Mucosa of stomach (tissue), 1 donor: ENCODE results near the gene ILKAP.

Experiments used
- H3K27me3 ChIP-seq: one replicate; pipeline ENCODE4 v1.7.0; 2013; ENCODE audit warnings: mild to moderate bottlenecking, low read length; ENCODE audit not compliant: control insufficient read depth, insufficient read depth
- H3K36me3 ChIP-seq: one replicate; pipeline ENCODE4 v1.7.0; 2013; ENCODE audit warnings: low read length; ENCODE audit not compliant: control insufficient read depth, insufficient read depth
- H3K4me1 ChIP-seq: one replicate; pipeline ENCODE4 v1.7.0; 2013; ENCODE audit warnings: mild to moderate bottlenecking, low read length; ENCODE audit not compliant: control insufficient read depth, insufficient read depth
- H3K4me3 ChIP-seq: one replicate; pipeline ENCODE4 v1.7.0; 2013; ENCODE audit warnings: low read length
- H3K9ac ChIP-seq: one replicate; pipeline ENCODE4 v1.7.0; 2013; ENCODE audit warnings: mild to moderate bottlenecking, low read length, moderate library complexity
- H3K9me3 ChIP-seq: one replicate; pipeline ENCODE4 v1.7.0; 2013; ENCODE audit warnings: mild to moderate bottlenecking, low read length, moderate library complexity; ENCODE audit not compliant: control insufficient read depth
- donor health status: Pancreatic carcinoma.

ILKAP gene

DNA sequence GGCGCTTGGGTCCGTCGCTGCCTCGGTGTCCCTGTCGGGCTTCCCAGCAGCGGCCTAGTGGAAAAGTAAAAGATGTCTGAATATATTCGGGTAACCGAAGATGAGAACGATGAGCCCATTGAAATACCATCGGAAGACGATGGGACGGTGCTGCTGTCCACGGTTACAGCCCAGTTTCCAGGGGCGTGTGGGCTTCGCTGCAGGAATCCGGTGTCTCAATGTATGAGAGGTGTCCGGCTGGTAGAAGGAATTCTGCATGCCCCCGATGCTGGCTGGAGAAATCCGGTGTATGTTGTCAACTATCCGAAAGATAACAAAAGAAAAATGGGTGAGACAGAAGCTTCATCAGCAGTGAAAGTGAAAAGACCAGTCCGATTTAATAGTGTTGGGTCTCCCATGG lies 28.3 kb upstream of the ILKAP start:
- H3K36me3 ChIP-seq: no peaks in the 10 kb centered on the region
- H3K9me3 ChIP-seq: no peaks in the 10 kb centered on the region
- H3K9ac ChIP-seq: no peak overlapping the region

DNA sequence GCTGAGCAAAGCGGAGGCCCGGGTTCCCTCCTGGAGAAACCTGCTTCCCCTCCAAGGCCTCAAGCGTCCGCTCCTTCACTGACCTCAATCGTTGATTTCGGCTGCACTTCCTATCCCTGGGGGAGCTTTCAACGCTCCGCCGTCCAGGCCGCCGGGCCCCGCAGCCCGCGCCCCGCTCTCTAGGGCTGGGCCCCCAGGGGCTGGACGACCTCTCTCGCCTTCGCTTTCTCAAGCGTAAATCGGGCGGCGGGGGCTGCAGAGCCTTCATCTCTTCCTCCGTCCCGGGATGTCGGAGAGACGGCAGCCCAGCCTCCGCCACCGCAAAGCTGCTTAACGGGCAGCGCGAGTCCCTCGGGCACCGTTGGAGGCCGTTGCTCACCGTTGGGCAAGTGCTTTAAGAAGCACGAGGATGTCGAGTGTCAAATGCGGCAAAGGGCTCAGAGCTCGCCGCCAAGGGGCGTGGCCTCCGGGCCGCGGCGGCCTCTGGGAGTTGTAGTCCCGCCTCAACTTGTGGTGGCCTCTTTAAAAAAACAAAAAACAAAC lies 27.8 kb upstream of the ILKAP start:
- Histone ChIP-seq H3K4me3 (no peak overlapping the region), H3K27me3 (peaks cover 22% of the 10 kb centered on the region), H3K9me3 (no peaks in the 10 kb centered on the region), H3K36me3 (no peaks in the 10 kb centered on the region), H3K4me1 (peaks cover 9% of the 10 kb centered on the region), H3K9ac (no peak overlapping the region)

More for the DNA sequence above, 28.3 kb upstream of the ILKAP start:
- Histone ChIP-seq H3K4me1 (peaks cover 9% of the 10 kb centered on the region), H3K27me3 (peaks cover 22% of the 10 kb centered on the region), H3K4me3 (no peak overlapping the region)

DNA sequence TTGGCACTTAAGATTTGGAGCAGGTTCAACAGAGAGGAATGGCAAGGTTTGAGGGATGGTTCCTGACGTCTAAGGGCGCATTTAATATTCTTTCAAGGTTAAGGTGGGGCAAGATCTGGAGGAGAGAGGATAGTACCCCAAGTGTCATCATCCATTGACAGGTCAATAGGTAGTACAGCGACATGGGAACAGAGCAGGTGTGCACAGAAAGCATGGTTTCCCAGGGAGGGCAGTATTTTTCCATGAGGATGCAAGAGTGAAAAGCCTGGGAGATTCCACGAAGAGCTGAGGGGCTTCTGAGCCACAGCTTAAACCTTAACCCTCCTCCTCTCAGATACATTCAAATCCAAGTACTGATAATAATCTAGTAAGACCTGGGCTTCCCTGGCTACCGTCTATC lies 27.2 kb upstream of the ILKAP start:
- no peak overlapping the region for H3K9ac ChIP-seq

DNA sequence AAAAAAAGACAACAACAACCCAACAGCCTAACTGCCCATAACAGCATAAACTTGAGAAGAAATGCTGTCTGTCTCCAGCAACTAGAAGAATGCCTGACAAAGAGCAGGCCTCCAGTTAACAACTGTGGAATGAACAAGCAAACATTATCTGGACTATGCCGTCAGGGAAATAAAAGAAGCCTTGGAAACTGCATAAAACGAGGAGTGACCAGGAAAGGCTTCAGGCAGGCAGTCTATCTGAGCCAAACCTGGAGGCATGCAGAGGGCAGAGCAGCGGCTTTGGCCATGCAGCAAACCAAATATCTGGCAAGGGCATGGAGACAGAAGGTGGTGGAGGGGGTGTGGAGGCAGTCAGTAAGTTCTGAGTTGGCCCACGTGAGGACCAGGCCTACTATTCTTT lies 25.2 kb upstream of the ILKAP start:
- peaks cover 9% of the 10 kb centered on the region for H3K4me1 ChIP-seq
- no peak overlapping the region for H3K9ac ChIP-seq
- peaks cover 19% of the 10 kb centered on the region for H3K27me3 ChIP-seq
- no peaks in the 10 kb centered on the region for H3K36me3 ChIP-seq
- H3K4me3 ChIP-seq: no peak overlapping the region
- H3K9me3 ChIP-seq: no peaks in the 10 kb centered on the region

More for the DNA sequence above, 27.2 kb upstream of the ILKAP start:
- H3K36me3 ChIP-seq: no peaks in the 10 kb centered on the region
- no peak overlapping the region for H3K4me3 ChIP-seq
- H3K27me3 ChIP-seq: peaks cover 22% of the 10 kb centered on the region
- H3K9me3 ChIP-seq: no peaks in the 10 kb centered on the region
- H3K4me1 ChIP-seq: peaks cover 9% of the 10 kb centered on the region

DNA sequence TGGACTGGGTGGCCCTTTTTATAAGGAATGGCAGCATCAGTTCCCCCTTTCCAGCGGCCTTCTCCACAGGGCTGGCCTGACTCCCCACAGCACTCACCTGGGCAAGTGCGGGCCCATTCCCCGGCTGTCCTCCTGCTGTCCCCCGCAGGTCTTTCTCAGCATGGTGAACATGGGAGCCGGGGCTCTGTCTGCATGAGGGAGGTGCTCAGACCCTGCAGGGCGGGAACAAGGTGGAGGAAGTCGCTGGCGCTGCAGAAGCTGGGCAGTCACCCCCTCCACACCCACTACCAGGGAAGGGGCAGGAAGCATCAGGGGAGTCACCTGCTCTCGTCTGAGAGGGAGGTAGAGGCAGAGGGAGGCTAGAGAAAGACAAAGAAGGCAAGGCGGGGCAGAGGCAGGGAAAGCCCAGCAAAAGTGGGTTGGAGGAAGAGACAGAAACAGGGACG lies 24.1 kb upstream of the ILKAP start:
- Histone ChIP-seq H3K9ac (no peak overlapping the region), H3K36me3 (no peaks in the 10 kb centered on the region), H3K27me3 (peaks cover 19% of the 10 kb centered on the region), H3K4me3 (no peak overlapping the region), H3K4me1 (peaks cover 9% of the 10 kb centered on the region), H3K9me3 (no peaks in the 10 kb centered on the region)

DNA sequence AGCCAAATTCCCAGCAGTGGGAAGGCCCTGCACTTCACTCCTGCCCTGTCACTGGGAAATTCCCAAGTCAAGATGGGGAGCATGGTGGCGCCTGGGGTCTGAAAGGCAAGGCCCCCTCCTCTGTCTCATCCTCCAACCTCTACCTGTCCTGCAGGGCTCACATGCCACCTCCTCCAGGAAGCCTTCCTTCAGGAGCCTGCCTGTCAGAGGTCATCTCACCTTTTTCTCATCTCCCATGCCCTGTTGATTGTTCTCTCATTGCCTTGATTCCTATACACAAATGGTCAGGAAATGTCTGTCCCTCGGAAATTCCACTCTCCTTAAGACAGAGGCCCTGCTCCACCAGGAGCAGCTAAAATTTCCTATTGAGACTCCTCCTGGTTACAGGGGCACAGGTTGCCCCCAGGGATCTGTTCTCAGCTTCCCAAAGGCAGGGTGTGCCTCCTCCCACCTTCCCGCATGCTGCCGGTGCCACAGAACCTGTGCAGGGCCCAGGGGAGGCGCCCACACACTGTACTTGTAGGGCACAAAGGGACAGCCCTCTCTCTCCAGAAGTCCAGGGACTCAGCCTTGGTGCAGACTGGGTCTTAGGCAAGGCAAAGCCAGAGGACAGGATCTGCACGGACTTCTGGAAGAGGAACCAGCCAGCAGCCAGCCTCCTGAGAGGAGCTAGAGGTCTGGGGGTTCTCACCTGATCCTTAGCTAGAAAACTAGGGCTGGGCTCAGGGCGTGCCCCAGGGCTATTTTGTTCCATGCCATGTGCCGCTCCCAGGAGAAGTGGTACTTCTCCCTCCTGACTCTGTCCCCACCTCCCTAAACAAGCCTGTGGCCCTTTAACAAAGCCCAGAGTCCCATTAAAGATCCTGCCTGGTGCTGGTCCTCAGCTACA lies 23.4 kb upstream of the ILKAP start:
- H3K36me3 ChIP-seq: no peaks in the 10 kb centered on the region
- no peak overlapping the region for H3K4me3 ChIP-seq
- peaks cover 14% of the 10 kb centered on the region for H3K27me3 ChIP-seq
- H3K4me1 ChIP-seq: peaks cover 9% of the 10 kb centered on the region
- no peak overlapping the region for H3K9ac ChIP-seq
- H3K9me3 ChIP-seq: no peaks in the 10 kb centered on the region

DNA sequence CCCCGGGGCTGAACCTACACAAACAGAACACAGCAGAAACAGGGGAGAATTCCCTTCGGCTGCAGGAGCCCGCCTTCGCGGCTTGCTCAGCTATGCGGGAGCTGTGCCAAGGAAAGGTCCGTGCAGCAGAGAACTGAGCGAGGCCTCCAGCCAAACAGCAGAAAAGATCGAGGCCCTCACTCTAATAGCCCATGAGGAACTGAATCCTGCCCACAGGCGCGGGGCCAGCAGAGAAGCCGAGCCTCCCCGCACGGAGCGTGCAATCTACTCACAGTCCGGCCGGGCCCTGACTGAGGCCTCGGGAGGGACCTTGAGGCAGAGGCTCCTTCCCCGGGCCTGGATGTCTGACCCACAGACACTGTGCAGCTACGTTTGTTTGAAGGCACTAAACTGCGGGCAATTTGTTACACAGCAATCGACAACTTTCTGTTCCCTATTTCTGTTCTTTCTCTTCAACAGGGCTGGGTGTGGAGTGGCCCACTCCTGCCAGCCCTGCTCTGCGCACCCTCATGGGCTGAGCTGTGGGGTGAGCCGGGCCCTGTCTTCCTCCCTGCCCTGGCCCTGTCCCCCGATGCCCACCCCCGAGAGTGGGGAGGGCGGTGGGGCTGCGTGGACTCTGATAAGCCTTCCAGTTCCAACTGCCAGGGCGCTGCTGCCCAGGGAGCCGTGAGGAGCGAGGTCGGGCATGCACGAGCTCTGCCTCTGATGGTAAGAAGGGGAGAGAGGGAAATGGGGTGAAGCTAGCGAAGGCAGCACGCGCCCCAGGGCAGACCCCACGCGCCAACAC lies 22.6 kb upstream of the ILKAP start:
- H3K9ac ChIP-seq: no peak overlapping the region
- H3K9me3 ChIP-seq: no peaks in the 10 kb centered on the region
- H3K4me1 ChIP-seq: peaks cover 9% of the 10 kb centered on the region
- no peaks in the 10 kb centered on the region for H3K36me3 ChIP-seq
- no peak overlapping the region for H3K4me3 ChIP-seq
- H3K27me3 ChIP-seq: peaks cover 5% of the 10 kb centered on the region

DNA sequence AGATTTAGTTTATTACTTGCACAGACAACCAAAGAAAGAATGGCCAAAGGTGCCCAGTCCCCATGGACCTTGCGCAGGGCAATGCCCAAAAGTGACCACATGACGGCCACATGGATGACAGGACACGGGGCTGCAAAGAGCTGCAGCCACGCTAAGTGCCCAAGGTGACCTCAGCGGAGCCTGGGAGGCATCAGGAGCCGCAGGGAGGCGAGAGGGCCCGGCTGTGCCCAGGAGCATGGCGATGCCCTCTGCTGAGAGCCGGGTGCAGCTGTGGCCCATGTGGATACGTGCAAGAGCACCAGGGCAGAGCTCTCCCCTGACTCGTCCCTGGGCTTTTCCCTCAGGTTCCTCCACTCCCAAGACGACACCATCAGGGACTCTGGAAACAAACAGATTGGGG lies 21.6 kb upstream of the ILKAP start:
- H3K9me3 ChIP-seq: no peaks in the 10 kb centered on the region
- no peak overlapping the region for H3K9ac ChIP-seq
- H3K4me3 ChIP-seq: no peak overlapping the region
- H3K4me1 ChIP-seq: peaks cover 9% of the 10 kb centered on the region
- no peaks in the 10 kb centered on the region for H3K27me3 ChIP-seq
- no peaks in the 10 kb centered on the region for H3K36me3 ChIP-seq

DNA sequence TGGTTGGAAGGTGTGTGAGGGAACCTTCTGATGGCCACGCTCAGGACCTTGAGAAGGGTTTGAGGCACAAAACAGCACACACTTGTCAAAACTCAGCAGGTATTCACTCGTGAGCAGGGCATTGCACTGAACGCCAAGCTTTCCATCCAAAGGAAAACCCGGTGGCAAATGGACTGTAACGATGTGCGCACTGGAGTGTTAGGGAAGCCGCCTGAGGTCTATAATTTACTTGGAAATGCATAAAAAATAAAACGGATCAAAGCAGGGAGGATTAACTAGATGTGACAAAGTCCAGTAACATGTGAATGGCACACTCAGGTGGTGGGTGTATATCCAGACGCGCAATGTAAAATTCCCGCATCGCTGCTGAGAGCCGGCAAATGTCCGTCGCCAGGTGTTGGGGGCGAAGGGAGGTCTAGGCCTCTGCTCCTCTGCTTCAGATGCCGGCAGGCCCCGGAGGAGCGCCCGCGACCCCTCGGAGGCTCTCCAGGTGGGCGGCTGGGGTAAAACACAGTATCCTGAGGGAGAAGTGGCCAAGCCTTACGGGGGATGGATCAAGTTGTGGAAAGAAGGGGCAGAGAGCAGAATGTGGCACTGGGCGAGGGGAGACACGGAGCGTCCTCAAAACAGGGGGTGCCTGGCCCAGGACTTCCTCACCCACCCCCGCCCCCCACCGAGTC lies 21.0 kb upstream of the ILKAP start:
- Histone ChIP-seq H3K4me3 (no peak overlapping the region), H3K9ac (no peak overlapping the region), H3K36me3 (no peaks in the 10 kb centered on the region), H3K27me3 (no peaks in the 10 kb centered on the region), H3K4me1 (peaks cover 9% of the 10 kb centered on the region), H3K9me3 (no peaks in the 10 kb centered on the region)

DNA sequence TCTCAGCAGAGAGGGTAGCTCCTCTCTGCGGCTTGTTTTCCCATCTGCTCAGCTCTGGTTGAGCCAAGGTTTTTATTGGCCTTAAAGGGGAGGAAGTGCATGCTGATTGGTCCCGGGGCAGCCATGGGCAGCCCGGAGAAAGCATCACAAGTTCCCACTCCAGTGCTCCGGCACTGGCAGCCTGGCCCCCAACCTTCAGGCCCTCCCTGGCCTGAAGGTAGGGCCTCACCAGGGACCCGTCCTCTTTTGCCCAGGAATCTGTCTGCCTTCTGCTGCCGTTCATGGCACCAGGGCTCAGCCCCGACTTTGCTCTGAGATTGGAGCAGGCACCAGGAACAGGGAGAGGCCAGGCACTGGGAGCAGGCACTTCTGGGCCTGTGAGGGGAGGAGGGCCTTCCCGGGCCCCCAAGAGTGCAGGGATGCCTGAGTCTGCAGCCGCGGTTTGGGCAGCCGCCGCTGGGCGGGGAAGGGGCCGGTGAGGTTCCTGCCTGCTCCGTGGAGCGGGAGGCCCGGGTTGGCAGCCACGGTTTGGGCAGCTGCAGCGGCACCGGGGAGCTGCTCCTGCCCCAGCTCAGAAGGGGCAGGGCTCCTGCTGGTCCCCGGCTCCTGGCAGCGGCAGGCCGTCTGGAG lies 17.5 kb upstream of the ILKAP start:
- no peak overlapping the region for H3K4me3 ChIP-seq
- H3K36me3 ChIP-seq: no peaks in the 10 kb centered on the region
- no peaks in the 10 kb centered on the region for H3K27me3 ChIP-seq
- no peak overlapping the region for H3K9ac ChIP-seq
- H3K9me3 ChIP-seq: no peaks in the 10 kb centered on the region
- H3K4me1 ChIP-seq: no peaks in the 10 kb centered on the region

DNA sequence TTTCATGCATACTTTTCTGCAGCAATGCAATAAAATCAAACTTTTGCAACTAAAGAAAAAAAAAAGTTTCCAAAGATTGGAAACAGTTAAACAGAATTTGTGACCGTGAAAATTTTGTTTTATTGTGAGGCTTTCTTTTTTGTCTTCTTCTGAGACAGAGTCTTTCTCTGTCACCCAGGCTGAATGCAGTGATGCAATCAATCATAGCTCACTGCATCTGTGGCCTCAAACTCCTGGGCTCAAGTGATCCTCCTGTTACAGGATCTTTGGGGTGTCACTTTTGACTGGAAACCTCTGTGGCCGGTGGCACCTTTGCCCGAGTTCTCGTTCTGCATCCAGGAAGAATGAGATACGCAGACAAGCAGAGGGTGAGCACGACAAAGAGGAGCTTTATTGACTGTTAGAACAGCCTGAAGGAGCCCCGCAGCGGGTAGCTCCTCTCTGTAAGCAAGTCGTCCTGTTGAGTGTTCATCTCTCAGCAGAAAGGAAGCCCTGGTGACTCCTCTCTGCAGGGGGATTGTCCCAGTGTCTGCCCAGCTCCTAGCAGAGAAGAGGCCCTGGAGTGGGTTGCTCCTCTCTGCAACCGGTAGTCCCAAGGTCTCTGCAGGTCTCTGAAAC lies 16.9 kb upstream of the ILKAP start:
- H3K9ac ChIP-seq: no peak overlapping the region
- H3K9me3 ChIP-seq: no peaks in the 10 kb centered on the region
- no peak overlapping the region for H3K4me3 ChIP-seq
- H3K27me3 ChIP-seq: no peaks in the 10 kb centered on the region
- no peaks in the 10 kb centered on the region for H3K4me1 ChIP-seq
- no peaks in the 10 kb centered on the region for H3K36me3 ChIP-seq
